HepG2 (cell line): ENCODE data around the gene ATP11A. TPM values are rescaled to one million over a fixed set of nuclear protein-coding genes. Genes with fewer than 3 reads are reported as not detected.

ENCODE experiments used
- ATAC-seq: fragments of 200-7000 bp; cut with Tn5 transposase; 3 replicates; pipeline ENCODE4 v1.9.1; 2020; ENCODE audit warnings: mild to moderate bottlenecking, moderate library complexity
- BruUV-seq: library from RNA; stranded (reverse); fragments of 400-500 nt; replicated peaks from 2 replicates; lab custom pipeline; 2021; lab: Mats Ljungman, UMichigan
- CTCF ChIA-PET: fragments of 300-600 bp; formaldehyde crosslinking; extraction: SDS; loops from one replicate; lab custom pipeline; 2021; ENCODE audit warnings: low total read pairs, inconsistent platforms, low intra/inter-chr PET ratio; lab: Yijun Ruan, JAX
- POLR2A ChIA-PET: fragments of 350-600 bp; sonication (Branson Sonifier 250); formaldehyde crosslinking; loops from one replicate; lab custom pipeline; 2020; ENCODE audit warnings: antibody characterized with exemption, inconsistent platforms; lab: Yijun Ruan, JAX
- DNase-seq: peaks from one replicate; pipeline ENCODE4 v3.0.0-alpha.2; 2015; ENCODE audit warnings: low spot score
- FAIRE-seq: peaks from 3 replicates; lab custom pipeline; 2011; peaks lifted over from hg19 to GRCh38; lab: Jason Lieb, UNC
- H2AFZ ChIP-seq: one replicate; pipeline ENCODE4 v1.6.1; 2011; ENCODE audit warnings: low read length, inconsistent platforms
- H3K27ac ChIP-seq: fragments of 300-600 bp; 3 replicates; pipeline ENCODE4 v1.8.0; 2011; ENCODE audit warnings: mixed run types, mild to moderate bottlenecking, mixed read lengths, low read length, inconsistent platforms; ENCODE audit not compliant: insufficient read depth; ENCODE audit errors: extremely low read length
- H3K27me3 ChIP-seq, 2 experiments: fragments of 200-600 bp in 1 of 2; 2 replicates in 1 of 2; 3 replicates in 1 of 2; pipeline versions ENCODE4 v1.6.0 to v1.8.0; 2011; ENCODE audit warnings: low read length in 2 of 2, mild to moderate bottlenecking in 2 of 2, moderate library complexity in 2 of 2, inconsistent platforms in 1 of 2; ENCODE audit not compliant: insufficient read depth in 2 of 2, control insufficient read depth in 1 of 2
- H3K36me3 ChIP-seq, 2 experiments: fragments of 200-600 bp in 1 of 2; replicated peaks in 1 of 2; 2 replicates in 1 of 2; 3 replicates in 1 of 2; pipeline versions ENCODE4 v1.5.1 to v1.8.0; 2011; ENCODE audit warnings: low read length in 2 of 2, inconsistent platforms in 1 of 2; ENCODE audit not compliant: insufficient read depth in 2 of 2, control insufficient read depth in 1 of 2
- H3K4me1 ChIP-seq: 2 replicates; pipeline ENCODE4 v1.5.1; 2012; ENCODE audit warnings: low read length, inconsistent platforms; ENCODE audit not compliant: insufficient read depth
- H3K4me2 ChIP-seq: 2 replicates; pipeline ENCODE4 v1.6.0; 2011; ENCODE audit warnings: low read depth, low read length, inconsistent platforms
- H3K4me3 ChIP-seq, 3 experiments: fragments of 200-600 bp in 1 of 3; sonication (generic), shearing (Covaris generic) in 1 of 3; replicated peaks in 1 of 3; 2 replicates each; pipeline ENCODE4 v1.5.1; 2011 to 2016; ENCODE audit warnings: low read length in 3 of 3, inconsistent platforms in 2 of 3, low read depth in 2 of 3, mild to moderate bottlenecking in 2 of 3, control low read depth in 1 of 3, mixed read lengths in 1 of 3; ENCODE audit not compliant: insufficient read depth in 1 of 3
- H3K79me2 ChIP-seq: one replicate; pipeline ENCODE4 v1.6.1; 2011; ENCODE audit warnings: low read length, inconsistent platforms; ENCODE audit not compliant: insufficient read depth
- H3K9ac ChIP-seq: 2 replicates; pipeline ENCODE4 v1.6.0; 2011; ENCODE audit warnings: mild to moderate bottlenecking, low read depth, low read length, inconsistent platforms; ENCODE audit not compliant: insufficient read depth
- H3K9me3 ChIP-seq: 2 replicates; pipeline ENCODE4 v1.5.1; 2012; ENCODE audit warnings: mild to moderate bottlenecking, low read length
- H4K20me1 ChIP-seq: 2 replicates; pipeline ENCODE4 v1.6.0; 2011; ENCODE audit warnings: inconsistent platforms, mild to moderate bottlenecking, low read length, moderate library complexity; ENCODE audit not compliant: insufficient read depth
- AGO2 ChIP-seq: fragments of 200-400 bp; formaldehyde crosslinking; optimal IDR thresholded peaks from 2 replicates; pipeline ENCODE3; 2017; ENCODE audit warnings: mild to moderate bottlenecking, low read depth, low read length, moderate library complexity
- BORCS8-MEF2B ChIP-seq: sonication (generic); formaldehyde crosslinking; IDR thresholded peaks from 2 replicates; pipeline ENCODE4 v1.8.0; 2022; ENCODE audit warnings: mild to moderate bottlenecking, missing genetic modification reagents
- ELF4 ChIP-seq: sonication (generic); formaldehyde crosslinking; IDR thresholded peaks from 2 replicates; pipeline ENCODE4 v1.5.0; 2020; ENCODE audit warnings: missing genetic modification reagents, mild to moderate bottlenecking, moderate library complexity, borderline replicate concordance
- RBM22 ChIP-seq: fragments of 200-400 bp; formaldehyde crosslinking; optimal IDR thresholded peaks from 2 replicates; pipeline ENCODE3; 2017; ENCODE audit warnings: mild to moderate bottlenecking, low read length, moderate library complexity
- ZNF468 ChIP-seq: sonication (generic); formaldehyde crosslinking; IDR thresholded peaks from 2 replicates; pipeline ENCODE4 v1.8.0; 2022; ENCODE audit warnings: mild to moderate bottlenecking, moderate library complexity, missing genetic modification reagents
- ZNF550 ChIP-seq: sonication (generic); formaldehyde crosslinking; IDR thresholded peaks from 2 replicates; pipeline ENCODE4 v1.4.0; 2020; ENCODE audit warnings: mild to moderate bottlenecking, missing genetic modification reagents, borderline replicate concordance
- ZNF761 ChIP-seq: sonication (generic); formaldehyde crosslinking; conservative IDR thresholded peaks from 2 replicates; pipeline ENCODE4 v1.4.0; 2020; ENCODE audit warnings: mild to moderate bottlenecking, missing genetic modification reagents
- ZNF883 ChIP-seq: sonication (generic); formaldehyde crosslinking; IDR thresholded peaks from 2 replicates; pipeline ENCODE4 v1.5.1; 2020; ENCODE audit warnings: mild to moderate bottlenecking, missing genetic modification reagents; ENCODE audit errors: not compliant biosample characterization
- WGBS: methylation state at CpG from one replicate; pipeline ENCODE4 v1.1.6; 2017; ENCODE audit warnings: low lambda C conversion rate; 5-methylcytosine and 5-hydroxymethylcytosine counted together
- in situ Hi-C: cut with HindIII; loops from 2 replicates; pipeline ENCODE4 v1.10.0; 2017; ENCODE audit warnings: low pct_unique_long_range_greater_than_20kb; ENCODE audit not compliant: extremely low pct_ligation_motif_present
- intact Hi-C: fragments of 100-400 bp; cut with micrococcal nuclease; formaldehyde crosslinking; loops from one replicate; pipeline ENCODE4 v1.10.0; 2022; ENCODE audit not compliant: unreplicated experiment
- polyA plus RNA-seq, 8 experiments: library from polyadenylated mRNA; depleted of rRNA in 3 of 8; stranded (reverse) in 7 of 8; unstranded in 1 of 8; fragments of >200 nt; fragmentation: Illumina TruSeq in 4 of 8; extraction: Trizol in 4 of 8; gene quantifications; 2 replicates each; pipeline versions ENCODE4 v1.2.1 to v1.2.3, GENCODE V29; 2011 to 2016; ENCODE audit warnings: low read depth in 4 of 8, missing spikeins in 1 of 8, mixed read lengths in 1 of 8; ENCODE audit not compliant: insufficient read depth in 1 of 8
- total RNA-seq, 5 experiments: library from RNA; depleted of rRNA; stranded (reverse); fragments of >200 nt; fragmentation: Illumina TruSeq; extraction: Trizol; gene quantifications; 2 replicates each; pipeline ENCODE4 v1.2.3, GENCODE V29; 2016; ENCODE audit warnings: low read depth in 1 of 5
- TF ChIP-seq, protein P1 (sequence below): sonication (generic); formaldehyde crosslinking; IDR thresholded peaks from 2 replicates; pipeline ENCODE4 v1.8.0; 2022; ENCODE audit warnings: mild to moderate bottlenecking, missing genetic modification reagents, moderate library complexity

ATP11A gene
- total and polyA plus RNA-seq, 2 of the 13 experiments (the other 11 are each of a cell fraction or from before 2014, with no cell fraction given) = 18.4 to 20.1 TPM

- no peaks in the 10 kb centered on the region for H3K9me3 ChIP-seq
- ChIA-PET POLR2A (interaction anchor here (1.3 kb wide), 1 partner anchor 31 kb away, joined by 4 read pairs; no protein-coding TSS in a partner anchor), CTCF (no interaction called here)
- H3K4me2 ChIP-seq = no peak overlapping the region
- H3K9ac ChIP-seq = no peak overlapping the region
- intact Hi-C loops (no loop called here), in situ Hi-C loops (no loop called here)
- no peak overlapping the region for H3K4me3 ChIP-seq
- 91% methylated on average over 16 of the region's 17 CpGs for WGBS
- peaks cover 10 to 19% of the 10 kb centered on the region in 2 experiments; a peak in 4 of 5 replicates for H3K36me3 ChIP-seq
- peaks cover 71% of the 10 kb centered on the region for H3K4me1 ChIP-seq
- BruUV-seq = no TSS peak
- H3K79me2 ChIP-seq = peaks cover 92% of the 10 kb centered on the region
- TF ChIP-seq ZNF550 (CRISPR knock-in tag) = no peak
- no peak for TF ChIP-seq BORCS8-MEF2B (CRISPR knock-in tag)
- no peak for TF ChIP-seq ZNF883 (CRISPR knock-in tag)
- TF ChIP-seq ZNF468 (CRISPR knock-in tag) = no peak
- TF ChIP-seq RBM22 = peak; percentile 7
- TF ChIP-seq, protein P1, sequence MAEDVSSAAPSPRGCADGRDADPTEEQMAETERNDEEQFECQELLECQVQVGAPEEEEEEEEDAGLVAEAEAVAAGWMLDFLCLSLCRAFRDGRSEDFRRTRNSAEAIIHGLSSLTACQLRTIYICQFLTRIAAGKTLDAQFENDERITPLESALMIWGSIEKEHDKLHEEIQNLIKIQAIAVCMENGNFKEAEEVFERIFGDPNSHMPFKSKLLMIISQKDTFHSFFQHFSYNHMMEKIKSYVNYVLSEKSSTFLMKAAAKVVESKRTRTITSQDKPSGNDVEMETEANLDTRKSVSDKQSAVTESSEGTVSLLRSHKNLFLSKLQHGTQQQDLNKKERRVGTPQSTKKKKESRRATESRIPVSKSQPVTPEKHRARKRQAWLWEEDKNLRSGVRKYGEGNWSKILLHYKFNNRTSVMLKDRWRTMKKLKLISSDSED (CRISPR knock-in tag) = no peak
- TF ChIP-seq AGO2 = peak; percentile 61
- TF ChIP-seq ELF4 = no peak
- TF ChIP-seq ZNF761 (CRISPR knock-in tag) = no peak
- ATAC-seq (no peak), FAIRE-seq (no peak), DNase-seq (no peak)
- H4K20me1 ChIP-seq = peaks cover 54% of the 10 kb centered on the region
- H2AFZ ChIP-seq = no peak overlapping the region
- no peaks in the 10 kb centered on the region for H3K27me3 ChIP-seq
- no peak overlapping the region for H3K27ac ChIP-seq
These were observed 36.4 kb downstream of the ATP11A start for GRCh38 chr13:112726016-112726767.
